GM19193 (cell line): Measurements from ENCODE around the gene FBRSL1.

Experiments
- POLR2A ChIP-seq: IDR thresholded peaks from 4 replicates; pipeline ENCODE4 v1.6.1; 2011; ENCODE audit not compliant: insufficient read depth, insufficient read length; ENCODE audit errors: extremely low read depth

FBRSL1 gene

DNA sequence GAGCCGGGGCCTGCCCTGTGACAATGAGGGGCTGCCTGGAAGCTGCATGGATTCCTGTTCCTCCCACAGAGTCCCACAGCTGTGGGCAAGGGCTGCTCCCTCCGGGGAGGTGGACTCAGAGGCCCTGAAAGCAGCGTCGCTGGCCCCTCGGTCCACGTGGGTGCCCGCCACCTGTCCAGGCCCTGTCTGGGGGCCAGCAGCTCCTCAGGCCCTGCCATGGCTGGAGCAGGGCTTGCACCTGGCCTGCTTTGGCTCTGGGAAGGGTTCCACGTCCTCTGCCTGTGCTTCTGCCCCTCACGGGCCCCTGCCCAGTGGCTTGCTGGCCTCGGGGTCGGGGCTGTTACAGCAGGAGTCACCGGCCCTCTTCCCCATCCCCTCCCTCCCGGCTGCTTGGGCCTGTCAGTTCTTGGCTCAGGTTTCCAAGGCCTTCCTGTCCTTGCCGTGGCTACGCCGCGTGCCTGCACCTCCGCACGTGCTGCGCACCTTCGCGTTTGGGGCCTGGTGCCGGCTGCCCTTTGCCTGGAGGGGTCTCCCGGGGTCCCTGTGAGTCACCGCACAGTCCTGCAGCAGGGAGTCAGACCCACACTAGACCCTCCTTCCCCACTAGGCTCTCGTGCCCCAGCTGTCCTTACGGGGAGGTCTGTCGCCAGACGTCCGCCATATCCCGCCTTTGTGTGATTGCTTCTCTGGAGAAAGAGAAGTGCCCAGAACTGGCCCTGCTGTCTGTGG is 5.8 kb downstream of the FBRSL1 start:
- no peak for TF ChIP-seq POLR2A

DNA sequence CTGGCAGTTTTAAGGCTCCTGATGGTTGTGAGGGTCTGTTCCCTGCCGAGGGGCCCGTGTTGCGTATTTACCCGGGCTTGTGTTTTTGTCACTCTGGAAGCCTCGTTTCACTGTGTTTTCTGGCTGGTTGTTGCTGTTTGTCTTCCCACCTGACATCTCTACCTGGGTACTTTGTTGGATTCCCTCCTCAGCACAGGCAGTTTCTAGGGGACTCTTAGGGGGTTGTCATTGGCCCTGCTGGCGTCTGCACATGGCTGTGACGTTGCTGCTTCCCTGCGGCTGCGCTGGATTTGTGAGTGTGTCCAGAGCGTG is 6.4 kb downstream of the FBRSL1 start:
- TF ChIP-seq POLR2A, result no peak

DNA sequence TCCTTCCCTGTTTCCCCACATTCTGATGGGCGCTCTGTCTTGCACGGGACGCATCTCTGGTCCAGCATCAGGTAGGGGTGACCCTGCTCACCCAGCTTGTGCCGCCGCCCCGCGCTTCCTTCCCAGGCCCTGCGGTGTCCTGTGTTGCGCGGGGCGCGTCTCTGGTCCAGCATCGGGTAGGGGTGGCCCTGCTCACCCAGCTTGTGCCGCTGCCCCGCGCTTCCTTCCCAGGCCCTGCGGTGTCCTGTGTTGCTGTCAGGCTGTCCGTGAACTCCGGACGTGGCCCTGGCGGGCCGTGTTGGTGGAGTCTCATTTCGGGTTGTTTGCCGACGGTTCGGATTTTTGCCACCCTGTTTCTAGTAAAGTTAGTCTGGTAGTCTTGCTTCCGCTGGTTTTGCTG is 6.8 kb downstream of the FBRSL1 start:
- TF ChIP-seq POLR2A, result no peak

DNA sequence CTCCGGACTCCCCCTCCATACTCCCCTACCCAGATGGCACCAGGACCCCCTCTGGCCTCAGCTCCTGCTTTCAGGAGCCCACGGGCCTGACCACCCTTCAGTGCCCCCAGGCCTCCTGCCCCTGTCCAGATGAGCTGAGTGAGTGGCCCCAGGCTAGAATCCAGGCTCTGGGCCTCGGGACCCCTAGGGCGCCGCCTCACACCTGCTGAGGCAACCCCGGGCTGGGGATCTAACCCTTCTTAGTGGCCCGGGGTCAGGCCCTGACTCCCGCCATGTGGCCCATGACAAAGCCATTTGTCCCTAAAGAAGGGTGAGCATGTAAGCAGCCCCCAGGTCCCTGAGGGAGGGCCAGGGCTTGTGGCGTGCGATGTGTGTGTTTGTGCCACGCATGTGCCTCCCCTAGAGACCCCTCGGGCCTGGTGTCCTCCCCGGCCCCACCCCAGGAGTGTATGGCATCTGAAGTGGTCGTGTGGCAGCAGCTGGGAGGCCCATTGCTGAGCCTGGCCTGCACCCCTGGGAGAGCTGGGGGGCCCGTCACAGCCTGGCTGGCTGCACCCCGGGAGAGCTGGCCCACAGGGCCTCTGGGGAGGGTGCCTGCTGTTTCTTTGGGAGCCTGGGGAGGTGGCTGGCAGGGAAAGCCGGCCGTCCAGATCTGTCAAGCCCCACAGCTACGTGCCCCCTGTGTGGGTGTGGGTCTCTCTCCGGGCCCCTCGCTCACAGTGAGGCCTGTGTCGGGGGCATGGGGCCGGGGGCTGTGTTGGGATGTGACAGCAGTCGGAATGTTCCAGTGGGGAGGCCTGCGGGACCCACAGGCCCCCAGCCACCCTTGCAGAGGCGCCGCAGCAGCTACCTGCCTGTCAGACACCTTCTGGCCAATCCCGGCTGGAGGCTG is 7.8 kb downstream of the FBRSL1 start:
- TF ChIP-seq POLR2A, result no peak

DNA sequence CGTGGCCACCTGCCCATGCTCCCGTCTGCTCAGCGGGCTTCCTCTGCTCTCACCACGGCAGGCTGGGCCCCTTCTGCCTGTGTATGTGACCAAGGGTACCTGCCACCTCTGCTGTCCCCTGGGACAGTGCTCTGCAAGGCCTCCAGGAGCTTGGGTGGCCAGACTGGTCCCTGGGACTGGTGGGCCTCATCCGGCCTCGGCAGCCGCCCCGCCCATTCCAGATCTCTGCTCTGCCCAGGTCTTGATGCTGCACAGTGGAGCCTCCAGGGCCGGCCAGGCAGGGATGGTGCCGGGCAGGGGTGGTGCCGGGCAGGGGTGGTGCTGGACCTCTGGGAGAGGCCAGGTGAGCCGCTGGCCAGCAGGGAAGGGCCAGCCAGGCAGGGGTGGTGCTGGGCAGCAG is 9.0 kb downstream of the FBRSL1 start:
- no peak for TF ChIP-seq POLR2A

DNA sequence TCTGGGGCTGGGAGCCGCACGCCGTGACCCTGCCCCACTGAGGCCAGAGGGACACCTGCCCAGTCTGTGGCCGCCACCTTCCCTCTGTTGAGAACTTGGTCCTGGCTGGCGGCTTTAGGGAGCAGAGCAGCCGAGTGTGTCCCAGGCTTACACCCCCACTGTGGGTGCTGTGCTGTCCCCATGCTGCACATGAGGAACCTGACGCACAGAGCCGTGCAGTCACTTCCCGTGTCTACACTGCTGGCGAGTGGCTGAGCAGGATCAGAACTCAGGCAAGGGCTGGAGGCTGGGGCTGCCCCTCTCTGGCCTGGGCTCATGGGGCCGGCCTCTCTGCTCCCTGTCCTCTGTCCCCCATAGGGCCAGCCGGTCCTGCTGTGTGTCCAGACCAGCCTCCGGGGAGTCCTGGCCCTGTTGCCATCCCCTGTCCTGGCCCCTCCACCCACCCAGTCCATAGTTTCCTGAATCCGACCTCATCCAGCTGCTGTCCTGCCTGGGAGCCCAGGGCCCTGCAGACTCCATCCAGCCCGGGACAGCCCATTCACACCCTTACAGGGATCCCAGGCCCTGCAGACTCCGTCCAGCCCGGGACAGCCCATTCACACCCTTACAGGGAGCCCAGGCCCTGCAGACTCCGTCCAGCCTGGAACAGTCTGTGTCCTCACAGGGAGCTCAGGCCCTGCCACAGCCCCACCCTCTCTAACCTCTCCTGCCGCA is 10.3 kb downstream of the FBRSL1 start:
- TF ChIP-seq POLR2A, result no peak

DNA sequence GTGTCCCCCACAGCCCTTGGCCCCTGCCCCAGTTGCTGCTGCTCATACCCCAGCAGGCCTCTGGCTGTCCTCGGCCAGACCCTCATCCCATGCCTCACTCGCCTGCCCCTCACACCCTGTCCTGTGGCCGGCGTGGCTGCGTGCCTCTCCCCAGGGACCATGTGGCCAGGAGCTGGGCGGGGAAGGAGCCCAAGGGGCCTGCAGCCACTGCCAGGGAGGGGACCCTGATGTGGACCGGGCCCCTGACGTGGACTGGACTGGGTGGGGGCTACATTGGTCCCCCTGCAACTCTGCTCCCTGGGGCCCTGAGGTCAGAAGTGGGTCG is 10.9 kb downstream of the FBRSL1 start:
- no peak for TF ChIP-seq POLR2A

DNA sequence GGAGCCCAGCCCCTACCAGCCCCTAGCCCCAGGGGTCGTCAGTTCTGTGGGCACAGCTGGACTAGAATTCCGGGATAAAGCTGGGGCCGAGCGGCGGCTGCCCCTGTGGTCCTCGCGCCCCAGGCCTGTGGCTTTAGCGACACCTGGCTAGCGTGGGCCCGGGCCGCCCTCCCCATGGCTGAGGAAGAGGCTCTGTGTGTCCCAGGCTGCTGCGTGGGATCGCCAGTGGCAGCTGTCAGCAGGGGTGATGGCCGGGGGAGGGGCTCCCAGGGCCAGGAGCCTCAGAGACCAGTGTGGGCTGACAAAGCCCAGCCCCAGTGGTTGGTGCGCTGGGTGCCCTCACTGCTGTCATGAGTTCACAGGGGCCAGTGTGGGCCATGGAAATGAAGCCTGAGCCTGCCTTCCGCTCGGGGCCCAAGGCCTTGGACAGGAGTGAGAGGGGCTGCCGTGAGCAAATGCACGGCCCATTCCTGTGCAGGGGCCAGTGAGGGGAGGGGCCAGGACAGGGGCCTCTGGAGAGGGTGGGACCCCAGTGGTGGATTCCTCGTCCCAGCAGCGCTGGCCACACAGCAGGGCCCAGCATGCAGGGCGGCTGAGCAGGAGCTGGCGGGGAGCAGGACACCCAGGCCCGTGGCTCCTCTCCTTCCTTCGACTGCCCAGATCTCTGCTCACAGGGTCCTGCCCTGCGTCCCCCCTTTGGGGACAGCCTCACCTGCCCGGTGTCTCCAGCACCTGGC is 11.4 kb downstream of the FBRSL1 start:
- no peak for TF ChIP-seq POLR2A

DNA sequence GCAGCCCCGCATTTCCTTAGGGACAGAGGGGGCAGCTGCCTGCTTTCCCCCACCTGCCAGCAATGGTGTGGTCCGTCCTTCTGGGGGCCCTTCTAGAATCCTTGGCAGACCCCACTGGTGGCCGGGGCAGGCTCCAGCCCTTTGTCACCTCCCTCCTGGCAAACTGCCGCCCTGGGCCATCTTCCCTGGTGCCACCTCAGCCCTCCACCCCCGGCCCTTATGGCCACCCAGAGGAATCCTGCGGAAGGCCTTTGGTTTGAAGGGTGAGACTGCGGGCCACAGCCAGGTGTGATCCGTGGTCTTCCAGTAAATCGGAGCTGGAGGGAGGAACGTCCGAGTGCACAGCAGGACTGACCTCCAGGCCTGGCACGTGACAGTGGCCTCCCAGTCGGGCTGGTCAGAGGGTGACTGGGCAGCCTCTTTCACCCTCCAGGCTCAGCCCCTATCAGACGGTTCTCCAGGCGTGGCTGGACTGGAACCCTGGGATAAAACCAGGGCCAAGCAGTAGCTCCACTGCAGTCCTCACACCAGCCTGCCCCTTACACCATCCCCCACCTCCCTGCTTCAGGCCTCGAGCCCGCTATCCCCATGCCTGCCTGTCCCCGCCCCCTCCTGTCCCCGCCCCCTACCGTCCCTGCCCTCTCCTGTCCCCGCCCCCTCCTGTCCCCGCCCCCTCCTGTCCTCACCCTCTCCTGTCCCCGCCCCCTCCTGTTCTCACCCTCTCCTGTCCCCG is 12.4 kb downstream of the FBRSL1 start:
- TF ChIP-seq POLR2A, result no peak

DNA sequence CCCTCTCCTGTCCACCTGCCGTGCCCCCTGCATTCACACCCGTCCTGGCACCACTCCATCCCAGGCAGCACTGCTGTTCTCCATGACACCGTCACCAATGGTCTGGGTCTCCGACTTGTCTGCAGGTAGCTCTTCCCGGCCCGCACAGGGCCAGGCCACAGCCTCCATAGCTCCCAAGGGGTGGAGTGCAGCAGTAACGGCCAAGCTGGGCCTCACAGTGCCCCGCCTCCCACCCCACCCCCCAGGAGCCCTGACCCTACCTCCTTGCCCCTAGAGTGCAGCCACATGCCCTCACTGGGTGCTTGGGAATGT is 12.9 kb downstream of the FBRSL1 start:
- TF ChIP-seq POLR2A, result no peak

DNA sequence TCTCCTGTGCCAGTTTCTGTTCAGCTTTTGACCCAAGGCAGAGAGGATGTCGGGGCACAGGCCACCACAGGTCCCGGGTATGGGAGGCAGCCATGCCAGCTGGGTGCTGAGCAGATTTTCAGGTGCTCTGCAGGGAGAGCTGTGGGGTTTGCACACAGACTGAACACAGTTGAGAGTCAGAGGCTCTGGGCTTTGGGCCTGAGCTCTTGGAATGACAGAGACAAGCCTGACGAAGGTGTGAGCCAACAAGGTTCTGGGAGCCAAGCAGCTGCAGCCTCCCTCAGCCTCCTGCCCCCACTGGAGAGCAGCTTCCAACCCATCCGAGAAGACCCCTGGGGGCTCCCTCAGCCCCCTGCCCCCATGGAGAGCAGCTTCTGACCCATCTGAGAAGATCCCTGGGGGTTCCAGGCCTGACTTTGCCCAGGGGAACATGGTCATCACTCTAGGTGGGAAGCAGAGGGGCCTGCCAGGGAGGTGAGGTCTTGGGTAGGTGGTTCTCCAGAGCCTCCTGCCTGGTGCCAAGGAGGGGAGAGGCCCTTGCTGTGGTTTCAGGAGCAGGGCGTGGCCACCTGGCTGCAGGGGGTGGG is 13.8 kb downstream of the FBRSL1 start:
- TF ChIP-seq POLR2A, result no peak

DNA sequence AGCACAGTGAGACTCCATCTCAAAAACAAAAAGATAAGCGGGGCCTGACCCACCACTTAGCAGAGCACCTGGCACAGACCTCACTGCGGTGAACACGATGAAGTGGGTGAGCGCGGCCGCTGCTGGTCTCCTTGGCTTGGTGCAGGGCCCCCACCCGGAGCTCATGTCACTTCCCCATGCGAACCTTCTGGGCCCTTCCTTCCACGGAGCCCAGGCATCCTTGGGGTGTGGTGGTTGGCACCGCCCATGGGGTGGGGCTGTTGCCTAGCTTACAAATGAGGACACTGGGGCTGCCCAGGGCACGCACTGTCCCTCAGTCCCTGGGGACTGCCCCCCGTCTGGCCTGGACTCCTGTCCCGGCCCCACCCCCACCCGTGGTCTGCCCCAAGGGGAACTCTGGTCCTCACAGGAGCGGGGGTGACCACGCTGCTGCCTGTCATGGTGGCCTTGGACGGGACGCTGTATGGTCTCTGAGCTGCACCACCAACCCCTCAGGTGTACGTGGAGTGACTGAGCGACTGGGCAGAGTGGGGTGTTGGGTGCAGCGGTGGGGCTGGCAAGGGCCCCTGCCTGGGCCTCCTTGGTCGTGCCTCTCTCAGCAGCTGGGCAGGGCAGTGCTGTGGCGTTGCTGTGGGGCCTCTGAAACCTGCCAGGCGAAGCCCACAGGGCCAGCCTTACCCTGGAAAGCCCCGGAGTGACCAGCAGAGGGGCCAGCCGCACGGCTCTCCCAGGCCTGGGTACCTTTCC is 15.3 kb downstream of the FBRSL1 start:
- TF ChIP-seq POLR2A, result no peak

DNA sequence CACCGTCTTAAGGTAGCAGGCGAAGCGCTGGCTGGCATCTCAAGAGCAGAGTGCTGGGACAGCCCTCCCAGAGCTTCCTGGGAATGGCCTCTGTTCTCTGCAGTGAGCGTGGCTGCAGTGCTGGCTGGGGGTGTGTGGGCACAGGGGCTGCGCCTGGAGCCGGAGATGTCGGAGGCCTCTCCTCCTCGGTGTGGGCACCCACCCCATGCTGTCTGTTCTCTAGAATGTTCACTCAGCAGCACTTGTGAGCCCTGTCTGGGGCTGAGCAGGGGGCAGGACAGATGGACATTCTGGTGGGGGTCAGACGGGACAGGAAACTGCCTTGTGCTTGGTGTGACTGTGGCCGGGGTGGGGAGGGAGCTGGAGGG is 15.9 kb downstream of the FBRSL1 start:
- TF ChIP-seq POLR2A, result no peak
